IMR-90 (cell line): ENCODE data around the gene KDSR.

Source experiments
- BHLHE40 ChIP-seq: fragments of 150-350 bp; IDR thresholded peaks from 2 replicates; pipeline ENCODE4 v1.6.1; 2016; ENCODE audit warnings: mild to moderate bottlenecking, low read depth, low read length
- CEBPB ChIP-seq: IDR thresholded peaks from 2 replicates; pipeline ENCODE4 v1.6.1; 2012; ENCODE audit warnings: low read depth, low read length, improper control_type of control experiment
- ELK1 ChIP-seq: fragments of 150-350 bp; IDR thresholded peaks from 2 replicates; pipeline ENCODE4 v1.6.1; 2016; ENCODE audit warnings: low read depth, mild to moderate bottlenecking, low read length, moderate library complexity, borderline replicate concordance
- POLR2A ChIP-seq: IDR thresholded peaks from 2 replicates; pipeline ENCODE4 v1.6.1; 2012; ENCODE audit warnings: mild to moderate bottlenecking, low read depth, low read length
- RAD21 ChIP-seq: IDR thresholded peaks from 2 replicates; pipeline ENCODE4 v1.6.1; 2012; ENCODE audit warnings: low read length, improper control_type of control experiment
- RCOR1 ChIP-seq: IDR thresholded peaks from 2 replicates; pipeline ENCODE4 v1.6.1; 2012; ENCODE audit warnings: mild to moderate bottlenecking, low read length, improper control_type of control experiment; ENCODE audit not compliant: insufficient replicate concordance
- RFX5 ChIP-seq: IDR thresholded peaks from 2 replicates; pipeline ENCODE4 v1.8.0; 2012; ENCODE audit warnings: low read depth, mild to moderate bottlenecking, low read length, moderate library complexity
- SMC3 ChIP-seq: fragments of 150-350 bp; IDR thresholded peaks from 2 replicates; pipeline ENCODE4 v1.6.1; 2016; ENCODE audit warnings: low read depth, mild to moderate bottlenecking, antibody characterized with exemption, low read length, moderate library complexity
- TF ChIP-seq, protein P1 (sequence below): conservative IDR thresholded peaks from 2 replicates; pipeline ENCODE4 v1.5.1; 2012; ENCODE audit warnings: mild to moderate bottlenecking, low read depth, low read length, improper control_type of control experiment
- TF ChIP-seq, protein P2 (sequence below): fragments of 150-350 bp; IDR thresholded peaks from 2 replicates; pipeline ENCODE4 v1.6.1; 2017; ENCODE audit warnings: mild to moderate bottlenecking, antibody characterized with exemption, low read length, low read depth

DNA sequence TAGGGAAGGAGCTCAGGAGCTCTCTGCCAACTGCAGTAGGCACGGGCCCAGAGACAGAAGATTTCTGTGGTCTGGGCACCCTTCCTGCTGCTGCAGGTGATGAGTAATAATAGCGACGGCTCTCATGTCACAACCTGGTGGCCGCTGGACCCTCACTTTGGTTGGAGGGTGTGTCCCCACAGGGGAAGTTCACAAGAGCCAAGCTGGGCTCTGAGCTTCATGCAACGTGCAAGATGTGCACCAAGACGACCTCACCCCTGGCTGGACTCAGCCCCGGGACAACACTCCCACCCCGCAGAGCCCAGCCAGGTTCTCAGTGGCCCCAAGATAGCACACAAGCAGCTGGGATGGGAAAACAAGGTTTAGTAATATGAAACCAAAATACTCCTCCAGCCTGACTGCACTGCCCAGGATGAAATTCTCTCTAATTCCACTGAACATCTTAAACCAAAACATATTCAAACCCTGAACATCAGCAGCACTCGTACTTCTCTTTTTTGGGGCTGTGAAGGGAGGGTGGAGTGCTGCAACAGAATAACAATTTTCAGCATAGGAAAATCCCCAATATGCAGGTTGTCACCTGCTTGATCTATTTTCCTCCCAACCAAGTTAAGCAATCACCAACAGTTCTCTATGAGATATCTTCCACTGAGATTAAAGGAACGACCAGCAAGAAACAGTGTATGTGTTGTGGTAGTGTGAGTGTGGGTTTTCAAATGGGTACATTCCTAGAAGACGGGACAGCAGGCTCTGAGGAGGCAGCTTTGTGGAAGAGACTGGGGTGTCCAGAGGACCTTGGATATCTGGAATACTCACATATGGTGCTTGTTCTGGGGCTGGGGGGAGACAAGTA, 73.9 kb downstream of the KDSR start:
- TF ChIP-seq, protein P1, sequence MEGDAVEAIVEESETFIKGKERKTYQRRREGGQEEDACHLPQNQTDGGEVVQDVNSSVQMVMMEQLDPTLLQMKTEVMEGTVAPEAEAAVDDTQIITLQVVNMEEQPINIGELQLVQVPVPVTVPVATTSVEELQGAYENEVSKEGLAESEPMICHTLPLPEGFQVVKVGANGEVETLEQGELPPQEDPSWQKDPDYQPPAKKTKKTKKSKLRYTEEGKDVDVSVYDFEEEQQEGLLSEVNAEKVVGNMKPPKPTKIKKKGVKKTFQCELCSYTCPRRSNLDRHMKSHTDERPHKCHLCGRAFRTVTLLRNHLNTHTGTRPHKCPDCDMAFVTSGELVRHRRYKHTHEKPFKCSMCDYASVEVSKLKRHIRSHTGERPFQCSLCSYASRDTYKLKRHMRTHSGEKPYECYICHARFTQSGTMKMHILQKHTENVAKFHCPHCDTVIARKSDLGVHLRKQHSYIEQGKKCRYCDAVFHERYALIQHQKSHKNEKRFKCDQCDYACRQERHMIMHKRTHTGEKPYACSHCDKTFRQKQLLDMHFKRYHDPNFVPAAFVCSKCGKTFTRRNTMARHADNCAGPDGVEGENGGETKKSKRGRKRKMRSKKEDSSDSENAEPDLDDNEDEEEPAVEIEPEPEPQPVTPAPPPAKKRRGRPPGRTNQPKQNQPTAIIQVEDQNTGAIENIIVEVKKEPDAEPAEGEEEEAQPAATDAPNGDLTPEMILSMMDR = no peak
- TF ChIP-seq SMC3 (no peak), POLR2A (no peak), BHLHE40 (no peak), RFX5 (no peak), RCOR1 (no peak), ELK1 (no peak), RAD21 (no peak), CEBPB (no peak)
- TF ChIP-seq, protein P2, sequence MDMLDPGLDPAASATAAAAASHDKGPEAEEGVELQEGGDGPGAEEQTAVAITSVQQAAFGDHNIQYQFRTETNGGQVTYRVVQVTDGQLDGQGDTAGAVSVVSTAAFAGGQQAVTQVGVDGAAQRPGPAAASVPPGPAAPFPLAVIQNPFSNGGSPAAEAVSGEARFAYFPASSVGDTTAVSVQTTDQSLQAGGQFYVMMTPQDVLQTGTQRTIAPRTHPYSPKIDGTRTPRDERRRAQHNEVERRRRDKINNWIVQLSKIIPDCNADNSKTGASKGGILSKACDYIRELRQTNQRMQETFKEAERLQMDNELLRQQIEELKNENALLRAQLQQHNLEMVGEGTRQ = no peak
